Fibroblast of lung (primary cell): ENCODE results near the gene PARVG. TPM values are rescaled to one million over a fixed set of nuclear protein-coding genes. Genes with fewer than 3 reads are reported as not detected.

Experiments used
- DNase-seq, 2 donors: peaks; one replicate each; pipeline versions ENCODE4 v3.0.0 to v3.0.0-alpha.2; 2010; ENCODE audit warnings: low read depth in 2 of 2
- H2AFZ ChIP-seq: 2 replicates; pipeline ENCODE4 v1.5.1; 2012; ENCODE audit warnings: low read length, control low read depth, inconsistent platforms
- H3K27ac ChIP-seq: 2 replicates; pipeline ENCODE4 v1.5.1; 2011; ENCODE audit warnings: low read length, control low read depth; ENCODE audit not compliant: insufficient read depth
- H3K27me3 ChIP-seq: 2 replicates; pipeline ENCODE4 v1.5.1; 2011; ENCODE audit warnings: mild to moderate bottlenecking, low read length; ENCODE audit not compliant: control insufficient read depth, insufficient read depth
- H3K36me3 ChIP-seq: 2 replicates; pipeline ENCODE4 v1.5.1; 2011; ENCODE audit warnings: low read length; ENCODE audit not compliant: control insufficient read depth, insufficient read depth
- H3K4me1 ChIP-seq: 2 replicates; pipeline ENCODE4 v1.5.1; 2011; ENCODE audit warnings: low read length; ENCODE audit not compliant: control insufficient read depth, insufficient read depth; ENCODE audit errors: extremely low read depth
- H3K4me2 ChIP-seq: 2 replicates; pipeline ENCODE4 v1.5.1; 2011; ENCODE audit warnings: low read length, control low read depth; ENCODE audit not compliant: insufficient read depth; ENCODE audit errors: extremely low read depth
- H3K4me3 ChIP-seq, 4 experiments: fragments of 200-600 bp in 1 of 4; sonication (generic) in 1 of 4; replicated peaks in 1 of 4; 2 replicates each; pipeline ENCODE4 v1.5.1; 2011 to 2016; ENCODE audit warnings: low read length in 4 of 4, low read depth in 3 of 4, mild to moderate bottlenecking in 3 of 4, control low read depth in 2 of 4, inconsistent platforms in 1 of 4, mixed read lengths in 1 of 4; ENCODE audit not compliant: insufficient read depth in 1 of 4; ENCODE audit errors: control extremely low read depth in 1 of 4
- H3K79me2 ChIP-seq: 2 replicates; pipeline ENCODE4 v1.5.1; 2012; ENCODE audit warnings: mild to moderate bottlenecking, low read length, inconsistent platforms; ENCODE audit not compliant: control insufficient read depth, insufficient read depth
- H3K9ac ChIP-seq: 2 replicates; pipeline ENCODE4 v1.5.1; 2011; ENCODE audit warnings: mild to moderate bottlenecking, low read length, control low read depth; ENCODE audit not compliant: insufficient read depth
- H3K9me3 ChIP-seq: 2 replicates; pipeline ENCODE4 v1.5.1; 2012; ENCODE audit warnings: low read depth, low read length; ENCODE audit not compliant: control insufficient read depth, insufficient read depth
- H4K20me1 ChIP-seq: 2 replicates; pipeline ENCODE4 v1.5.1; 2011; ENCODE audit warnings: low read length; ENCODE audit not compliant: control insufficient read depth, insufficient read depth; ENCODE audit errors: extremely low read depth
- CTCF ChIP-seq, 2 donors: IDR thresholded peaks in 1 of 2; conservative IDR thresholded peaks in 1 of 2; 1 replicate in 1 of 2; 2 replicates in 1 of 2; pipeline ENCODE4 v1.5.1; 2011 to 2012; ENCODE audit warnings: low read length in 2 of 2, control low read depth in 1 of 2, inconsistent platforms in 1 of 2, low read depth in 1 of 2, mild to moderate bottlenecking in 1 of 2
- EZH2 ChIP-seq: IDR thresholded peaks from 2 replicates; pipeline ENCODE4 v1.5.1; 2012; ENCODE audit warnings: low read length, control low read depth, mild to moderate bottlenecking; ENCODE audit errors: missing control alignments
- polyA plus RNA-seq, 2 donors: library from polyadenylated mRNA; depleted of rRNA in 1 of 2; stranded (reverse) in 1 of 2; unstranded in 1 of 2; fragments of >200 nt; gene quantifications; 2 replicates each; pipeline ENCODE4 v1.2.1, GENCODE V29; 2011 to 2012; ENCODE audit warnings: missing spikeins in 1 of 2
- total RNA-seq: library from RNA; depleted of rRNA; stranded (reverse); fragments of >200 nt; gene quantifications from 2 replicates; pipeline ENCODE4 v1.2.1, GENCODE V29; 2014

The PARVG gene
- total and polyA plus RNA-seq, 2 donors (not counting 1 experiment from before 2014, with no cell fraction given): not detected

DNA sequence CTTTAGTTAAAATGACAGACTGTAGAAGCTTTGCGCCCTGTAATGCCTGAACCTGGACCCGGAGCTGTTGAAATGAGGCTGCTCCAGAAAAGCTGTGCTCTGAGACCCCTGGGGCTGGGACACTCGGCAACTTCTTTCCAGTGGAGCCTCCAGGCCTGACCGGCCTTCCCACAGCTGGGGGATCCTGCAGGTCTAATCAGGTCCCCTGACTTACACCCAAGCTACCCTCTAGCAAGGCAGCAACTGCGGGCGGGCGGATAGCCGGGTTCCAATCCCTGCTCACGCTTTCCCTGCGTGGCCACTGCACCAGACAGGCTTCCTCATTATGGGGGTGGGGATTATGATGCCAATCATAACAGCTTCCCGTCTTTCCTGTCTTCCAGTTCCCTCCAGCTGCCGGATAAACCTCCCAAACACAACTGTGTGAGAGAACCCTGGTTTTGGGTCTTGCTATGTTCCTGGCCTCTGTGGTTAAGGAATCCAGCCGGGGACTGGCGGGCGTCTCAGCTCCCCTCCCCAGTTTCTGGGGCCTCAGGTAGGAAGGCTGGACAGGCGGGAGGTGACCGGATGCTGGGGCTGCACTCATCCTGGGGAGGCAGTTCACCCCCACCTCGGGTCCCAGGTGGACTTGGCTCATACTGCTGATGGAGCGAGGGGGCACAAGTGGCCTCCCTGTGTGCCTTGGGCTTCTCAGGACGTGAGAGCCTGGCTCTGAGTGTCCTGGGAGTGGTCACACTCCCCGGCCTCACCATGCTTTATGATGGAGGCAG is 38.6 kb downstream of the PARVG start:
- Histone ChIP-seq H3K9ac (no peak overlapping the region), H3K27ac (no peak overlapping the region), H3K27me3 (no peaks in the 10 kb centered on the region), H3K9me3 (no peaks in the 10 kb centered on the region), H3K4me1 (no peaks in the 10 kb centered on the region), H4K20me1 (no peaks in the 10 kb centered on the region), H2AFZ (no peak overlapping the region), H3K4me3 (no peak overlapping the region), H3K79me2 (no peaks in the 10 kb centered on the region), H3K4me2 (no peak overlapping the region), H3K36me3 (no peaks in the 10 kb centered on the region)
- no peak for DNase-seq
- no peak for TF ChIP-seq CTCF (conservative IDR thresholded peaks at IDR 0.05 in 1 of 2, IDR thresholded peaks at IDR 0.05 in 1 of 2; ENCODE audit: low read depth in 1 of 2, low read length in 2 of 2)
- no peak for TF ChIP-seq EZH2

- Histone ChIP-seq H3K9me3 (no peaks in the 10 kb centered on the region), H3K27me3 (peaks cover 2% of the 10 kb centered on the region), H2AFZ (no peak overlapping the region), H3K9ac (no peak overlapping the region), H3K27ac (no peak overlapping the region), H3K4me2 (no peak overlapping the region), H4K20me1 (no peaks in the 10 kb centered on the region), H3K79me2 (no peaks in the 10 kb centered on the region), H3K36me3 (no peaks in the 10 kb centered on the region), H3K4me3 (no peak overlapping the region), H3K4me1 (no peaks in the 10 kb centered on the region)
- TF ChIP-seq EZH2: no peak
- no peak for TF ChIP-seq CTCF (conservative IDR thresholded peaks at IDR 0.05 in 1 of 2, IDR thresholded peaks at IDR 0.05 in 1 of 2; ENCODE audit: low read depth in 1 of 2, low read length in 2 of 2)
- no peak for DNase-seq
Measured at GRCh38 chr22:44220727-44221680, 40.3 kb downstream of the PARVG start.

DNA sequence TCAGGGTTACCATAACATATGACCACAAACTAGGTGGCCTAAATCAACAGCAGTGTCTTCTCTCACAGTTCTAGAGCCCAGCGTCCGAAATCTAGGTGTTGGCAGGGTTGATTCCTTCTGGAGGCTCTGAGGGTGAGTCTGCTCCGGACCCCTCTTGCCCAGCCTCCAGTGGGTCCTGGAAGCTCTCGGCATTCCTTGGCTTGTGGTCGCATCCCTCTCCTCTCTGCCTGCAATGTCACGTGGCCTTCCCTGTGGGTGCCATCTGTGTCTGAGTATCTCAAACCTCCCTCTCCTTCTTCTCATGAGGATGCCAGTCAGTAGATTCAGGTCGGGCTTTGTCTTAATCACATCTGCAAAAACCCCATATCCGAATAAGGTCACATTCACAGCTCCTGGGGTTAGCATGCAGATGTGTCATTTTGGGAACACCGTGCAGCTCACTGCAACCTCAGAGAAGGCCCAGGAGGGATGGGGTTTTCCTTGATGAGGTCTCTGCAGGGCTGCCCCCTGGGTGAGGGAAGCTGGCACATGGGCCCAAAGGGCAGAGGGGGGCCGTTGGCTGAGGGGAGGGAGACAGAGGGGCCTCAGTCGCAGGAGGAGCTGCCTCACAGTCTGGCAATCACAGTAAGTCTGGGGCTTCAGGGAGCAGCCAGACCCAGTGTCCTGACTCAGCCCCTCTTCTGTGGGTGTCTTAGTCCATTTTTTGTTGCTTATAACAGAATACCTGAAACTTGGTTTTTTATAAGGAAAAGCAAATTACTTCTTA is 41.2 kb downstream of the PARVG start:
- no peak for DNase-seq
- no peaks in the 10 kb centered on the region for H3K79me2 ChIP-seq
- no peaks in the 10 kb centered on the region for H3K9me3 ChIP-seq
- H3K27ac ChIP-seq: no peak overlapping the region
- no peak overlapping the region for H3K4me2 ChIP-seq
- TF ChIP-seq EZH2 (no peak), CTCF (conservative IDR thresholded peaks at IDR 0.05 in 1 of 2, IDR thresholded peaks at IDR 0.05 in 1 of 2; ENCODE audit: low read depth in 1 of 2, low read length in 2 of 2) (no peak)
- no peak overlapping the region for H3K9ac ChIP-seq
- peaks cover 2% of the 10 kb centered on the region for H3K27me3 ChIP-seq
- H3K36me3 ChIP-seq: no peaks in the 10 kb centered on the region
- H3K4me3 ChIP-seq: no peak overlapping the region
- H3K4me1 ChIP-seq: no peaks in the 10 kb centered on the region
- no peak overlapping the region for H2AFZ ChIP-seq
- no peaks in the 10 kb centered on the region for H4K20me1 ChIP-seq
